Chondrocyte (in vitro differentiated cells): ENCODE measurements around the gene EAF1. TPM values are rescaled to one million over a fixed set of nuclear protein-coding genes. Genes with fewer than 3 reads are reported as not detected.
"Not testable (repeated sequence)": the region's sequence is repeated elsewhere in the genome, so short reads cannot be mapped to it uniquely, and the experiment has no call there.

Experiments
- DNase-seq: peaks from one replicate; pipeline ENCODE4 v3.0.0; 2021; ENCODE audit warnings: mixed read lengths, low spot score
- H3K27ac Mint-ChIP-seq: one replicate; pipeline ENCODE4 v1.8.0; 2021; ENCODE audit warnings: mild to moderate bottlenecking, moderate library complexity, mixed read lengths; ENCODE audit not compliant: unreplicated experiment
- H3K27me3 Mint-ChIP-seq: 2 replicates; pipeline ENCODE4 v1.8.0; 2021; ENCODE audit warnings: low read depth, mixed read lengths
- H3K36me3 Mint-ChIP-seq: 2 replicates; pipeline ENCODE4 v1.8.0; 2021; ENCODE audit warnings: low read depth, mixed read lengths
- H3K4me1 Mint-ChIP-seq: 2 replicates; pipeline ENCODE4 v1.8.0; 2021; ENCODE audit warnings: low read depth, mild to moderate bottlenecking, mixed read lengths
- H3K4me3 Mint-ChIP-seq: one replicate; pipeline ENCODE4 v1.8.0; 2021; ENCODE audit warnings: mild to moderate bottlenecking, moderate library complexity, mixed read lengths; ENCODE audit not compliant: unreplicated experiment
- H3K9me3 Mint-ChIP-seq: 2 replicates; pipeline ENCODE4 v1.8.0; 2021; ENCODE audit warnings: low read depth, mixed read lengths
- total RNA-seq: library from RNA; stranded (reverse); gene quantifications from 3 replicates; pipeline ENCODE4 v1.2.1, GENCODE V29; 2021
- TF ChIP-seq, protein P1 (sequence below): fragments of 200-600 bp; sonication (generic); IDR thresholded peaks from 2 replicates; pipeline ENCODE4 v1.5.0; 2021; ENCODE audit warnings: antibody characterized with exemption, mild to moderate bottlenecking, moderate library complexity

Gene EAF1
- total RNA-seq, 1 donor from 2014 or later: 18.4 TPM

GRCh38 chr3:15453501-15453900 is 26.1 kb downstream of the EAF1 start:
- H3K4me1 Mint-ChIP-seq: no peaks in the 10 kb centered on the region
- no peak overlapping the region for H3K4me3 Mint-ChIP-seq
- H3K9me3 Mint-ChIP-seq: no peaks in the 10 kb centered on the region
- H3K27me3 Mint-ChIP-seq: no peaks in the 10 kb centered on the region
- peaks cover 12% of the 10 kb centered on the region for H3K36me3 Mint-ChIP-seq
- DNase-seq: no peak
- H3K27ac Mint-ChIP-seq: no peak overlapping the region
- TF ChIP-seq, protein P1, sequence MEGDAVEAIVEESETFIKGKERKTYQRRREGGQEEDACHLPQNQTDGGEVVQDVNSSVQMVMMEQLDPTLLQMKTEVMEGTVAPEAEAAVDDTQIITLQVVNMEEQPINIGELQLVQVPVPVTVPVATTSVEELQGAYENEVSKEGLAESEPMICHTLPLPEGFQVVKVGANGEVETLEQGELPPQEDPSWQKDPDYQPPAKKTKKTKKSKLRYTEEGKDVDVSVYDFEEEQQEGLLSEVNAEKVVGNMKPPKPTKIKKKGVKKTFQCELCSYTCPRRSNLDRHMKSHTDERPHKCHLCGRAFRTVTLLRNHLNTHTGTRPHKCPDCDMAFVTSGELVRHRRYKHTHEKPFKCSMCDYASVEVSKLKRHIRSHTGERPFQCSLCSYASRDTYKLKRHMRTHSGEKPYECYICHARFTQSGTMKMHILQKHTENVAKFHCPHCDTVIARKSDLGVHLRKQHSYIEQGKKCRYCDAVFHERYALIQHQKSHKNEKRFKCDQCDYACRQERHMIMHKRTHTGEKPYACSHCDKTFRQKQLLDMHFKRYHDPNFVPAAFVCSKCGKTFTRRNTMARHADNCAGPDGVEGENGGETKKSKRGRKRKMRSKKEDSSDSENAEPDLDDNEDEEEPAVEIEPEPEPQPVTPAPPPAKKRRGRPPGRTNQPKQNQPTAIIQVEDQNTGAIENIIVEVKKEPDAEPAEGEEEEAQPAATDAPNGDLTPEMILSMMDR: no peak

GRCh38 chr3:15453991-15454625 is 26.7 kb downstream of the EAF1 start:
- TF ChIP-seq, protein P1: no peak
- H3K4me3 Mint-ChIP-seq: no peak overlapping the region
- no peaks in the 10 kb centered on the region for H3K9me3 Mint-ChIP-seq
- H3K36me3 Mint-ChIP-seq: peaks cover 12% of the 10 kb centered on the region
- H3K4me1 Mint-ChIP-seq: no peaks in the 10 kb centered on the region
- H3K27me3 Mint-ChIP-seq: no peaks in the 10 kb centered on the region
- no peak for DNase-seq
- no peak overlapping the region for H3K27ac Mint-ChIP-seq

DNA sequence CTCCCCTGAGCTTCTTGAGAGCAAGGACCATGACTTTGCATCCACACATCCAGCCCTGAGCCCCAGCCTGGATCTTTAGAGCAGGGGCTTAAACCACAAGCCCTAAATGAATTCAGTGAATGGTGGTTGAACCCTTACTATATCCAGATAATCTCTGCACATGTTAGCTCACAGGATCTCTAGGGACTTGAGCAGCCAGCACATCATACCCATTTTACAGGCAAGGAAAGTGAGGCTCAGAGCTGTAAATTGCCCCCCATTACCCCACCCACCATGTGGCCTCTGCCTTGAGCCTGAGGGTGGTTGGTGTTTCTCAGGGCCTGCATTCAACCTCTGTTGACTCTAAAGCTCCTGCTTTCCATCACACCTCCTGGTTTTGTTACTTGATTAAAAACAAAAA is 27.6 kb downstream of the EAF1 start:
- Mint-ChIP-seq H3K27me3 (no peaks in the 10 kb centered on the region), H3K4me1 (no peaks in the 10 kb centered on the region), H3K27ac (no peak overlapping the region), H3K4me3 (no peak overlapping the region), H3K36me3 (peaks cover 12% of the 10 kb centered on the region), H3K9me3 (no peaks in the 10 kb centered on the region)
- DNase-seq: no peak
- TF ChIP-seq, protein P1: no peak

DNA sequence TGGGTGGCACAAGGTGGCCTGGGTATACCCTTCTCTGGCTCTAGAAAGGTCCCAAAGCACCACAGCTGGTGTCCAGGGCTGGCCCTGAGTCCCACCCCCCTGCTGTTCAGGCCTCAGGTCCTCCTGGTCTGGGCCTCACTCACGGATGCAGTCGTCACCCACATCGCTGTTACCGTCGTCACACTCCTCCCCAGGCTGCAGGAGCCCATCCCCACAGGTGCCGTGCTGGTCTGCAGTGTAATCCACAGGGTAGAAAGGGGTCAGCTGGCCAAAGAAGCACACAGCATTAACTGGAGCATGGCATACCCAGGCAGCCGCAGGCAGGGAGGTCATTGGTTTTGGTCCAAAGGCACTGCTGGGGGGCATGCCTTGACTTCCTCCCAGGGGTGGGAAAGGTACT is 28.4 kb downstream of the EAF1 start:
- peaks cover 8% of the 10 kb centered on the region for H3K36me3 Mint-ChIP-seq
- no peak overlapping the region for H3K4me3 Mint-ChIP-seq
- H3K27ac Mint-ChIP-seq: no peak overlapping the region
- no peaks in the 10 kb centered on the region for H3K27me3 Mint-ChIP-seq
- TF ChIP-seq, protein P1: no peak
- H3K9me3 Mint-ChIP-seq: no peaks in the 10 kb centered on the region
- no peak for DNase-seq
- H3K4me1 Mint-ChIP-seq: no peaks in the 10 kb centered on the region

DNA sequence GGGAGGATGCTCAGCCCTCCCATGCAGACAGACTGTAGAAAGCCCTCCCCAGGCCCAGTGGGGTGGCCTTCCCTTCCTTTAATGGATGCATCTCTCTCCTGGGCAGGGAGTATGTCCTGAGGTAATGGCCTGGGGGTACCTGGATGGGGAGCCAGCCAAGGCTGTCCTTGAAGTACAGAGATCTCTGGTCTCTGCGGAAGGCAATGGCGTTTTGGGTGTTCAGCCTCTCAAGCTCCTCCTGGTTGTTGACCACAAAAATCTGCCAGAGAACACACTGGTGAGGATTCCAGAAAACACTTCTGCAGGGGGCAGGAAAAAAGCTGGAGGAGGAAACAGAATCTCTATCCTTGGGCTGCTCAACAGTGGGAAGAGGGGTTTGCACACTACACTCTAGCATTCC is 28.9 kb downstream of the EAF1 start:
- TF ChIP-seq, protein P1: no peak
- no peaks in the 10 kb centered on the region for H3K9me3 Mint-ChIP-seq
- peaks cover 6% of the 10 kb centered on the region for H3K36me3 Mint-ChIP-seq
- H3K4me1 Mint-ChIP-seq: no peaks in the 10 kb centered on the region
- H3K27me3 Mint-ChIP-seq: no peaks in the 10 kb centered on the region
- DNase-seq: no peak
- H3K27ac Mint-ChIP-seq: no peak overlapping the region
- no peak overlapping the region for H3K4me3 Mint-ChIP-seq

- H3K4me3 Mint-ChIP-seq, H3K27me3 Mint-ChIP-seq, H3K36me3 Mint-ChIP-seq, H3K4me1 Mint-ChIP-seq, H3K27ac Mint-ChIP-seq, DNase-seq, H3K9me3 Mint-ChIP-seq: not testable (repeated sequence)
These were observed 29.5 kb downstream of the EAF1 start for GRCh38 chr3:15456915-15457314.
